Neural progenitor cell (in vitro differentiated cells): Measurements from ENCODE around the gene CACNA1E.

Experiments
- CTCF ChIP-seq: fragments of 200-600 bp; sonication (generic); IDR thresholded peaks from 2 replicates; pipeline ENCODE4 v1.5.1; 2017; ENCODE audit warnings: antibody characterized with exemption, mild to moderate bottlenecking
- EZH2phosphoT487 ChIP-seq: fragments of 200-600 bp; sonication (generic); IDR thresholded peaks from 2 replicates; pipeline ENCODE4 v1.6.1; 2017; ENCODE audit warnings: antibody characterized with exemption

- TF ChIP-seq CTCF (no peak), EZH2phosphoT487 (no peak)
These were observed 118.1 kb downstream of the CACNA1E start for GRCh38 chr1:181601186-181601950.
